Right lobe of liver (tissue), 6 donors: Measurements from ENCODE around the gene SLC39A1. TPM values are rescaled to one million over a fixed set of nuclear protein-coding genes. Genes with fewer than 3 reads are reported as not detected.
"Not testable (repeated sequence)": the region's sequence is repeated elsewhere in the genome, so short reads cannot be mapped to it uniquely, and the experiment has no call there.

Experiments used
- ATAC-seq, 4 donors: fragments of 200-7000 bp; cut with Tn5 transposase; one replicate each; pipeline ENCODE4 v1.9.1; 2020; ENCODE audit warnings: mild to moderate bottlenecking in 4 of 4, moderate library complexity in 4 of 4
- DNase-seq, 3 donors: peaks; one replicate each; pipeline ENCODE4 v3.0.0-alpha.2; 2020
- H3K27ac ChIP-seq, 3 donors: fragments of 200-600 bp; one replicate each; pipeline ENCODE4 v1.8.0; 2022
- H3K27me3 ChIP-seq, 2 donors: fragments of 200-600 bp; one replicate each; pipeline ENCODE4 v1.8.0; 2022
- H3K36me3 ChIP-seq, 4 donors: fragments of 200-600 bp; sonication (generic) in 1 of 4; one replicate each; pipeline versions ENCODE4 v1.5.1 to v1.8.0; 2017 to 2022; ENCODE audit warnings: control low read depth in 1 of 4
- H3K4me1 ChIP-seq, 4 donors: fragments of 200-600 bp; sonication (generic) in 1 of 4; one replicate each; pipeline versions ENCODE4 v1.5.1 to v1.8.0; 2017 to 2022; ENCODE audit warnings: control low read depth in 1 of 4
- H3K4me3 ChIP-seq, 3 donors: fragments of 200-600 bp; one replicate each; pipeline ENCODE4 v1.8.0; 2022
- H3K9me3 ChIP-seq, 4 donors: fragments of 200-600 bp; sonication (generic) in 1 of 4; one replicate each; pipeline versions ENCODE4 v1.5.1 to v1.8.0; 2017 to 2022; ENCODE audit warnings: control low read depth in 1 of 4
- CTCF ChIP-seq, 4 donors: fragments of 200-600 bp in 3 of 4; fragments of 450-650 bp in 1 of 4; IDR thresholded peaks; one replicate each; pipeline versions ENCODE4 v1.5.1 to v1.8.0; 2016 to 2022; ENCODE audit warnings: antibody characterized with exemption in 4 of 4, mild to moderate bottlenecking in 2 of 4
- POLR2A ChIP-seq: fragments of 450-650 bp; IDR thresholded peaks from one replicate; pipeline ENCODE4 v1.6.1; 2017; ENCODE audit warnings: antibody characterized with exemption, mild to moderate bottlenecking
- WGBS: methylation state at CpG from one replicate; pipeline ENCODE4 v1.1.6; 2018; ENCODE audit warnings: low coverage, low lambda C conversion rate; ENCODE audit not compliant: insufficient coverage; ENCODE audit errors: missing lambda C conversion rate; 5-methylcytosine and 5-hydroxymethylcytosine counted together
- intact Hi-C, 2 donors: fragments of 100-400 bp; cut with DNase I; formaldehyde crosslinking; loops; one replicate each; pipeline versions ENCODE4 v1.11.2 to v1.14.1; 2022
- total RNA-seq, 6 experiments: library from RNA; depleted of rRNA in 2 of 6; stranded (reverse); fragments of >200 nt in 2 of 6; fragmentation: NEBNext Ultra II Directional in 3 of 6; extraction: Animal tissue kit (Norgen Biotek cat#: 25700) in 3 of 6; gene quantifications; one replicate each; pipeline versions ENCODE4 v1.1.0 to v1.2.4, GENCODE V29; 2016 to 2023
- donor health status: DM: no; HTN: yes; CAD: no.
- donor health status: DM: no; HTN: no; CAD: no.
- donor health status: DM: no; HTN: no; CAD: no.
- donor health status: DM: no; HTN: yes; CAD: no.
- donor health status: DM: no; HTN: yes; CAD: no.

SLC39A1 gene
- total RNA-seq, 6 experiments from 2014 or later: 33.0 to 63.6 (median 47.7) TPM

GRCh38 chr1:154000420-154000819 is 37.1 kb upstream of the SLC39A1 start:
- H3K36me3 ChIP-seq: peaks cover 0 to 3% (median 0%) of the 10 kb centered on the region in 4 donors
- H3K27ac ChIP-seq: no peak overlapping the region
- ATAC-seq: peak in 1 of 4 donors; percentile 24
- DNase-seq: no peak
- WGBS: 68% methylated on average over 4 of the region's 4 CpGs
- peaks cover 0 to 5% (median 3%) of the 10 kb centered on the region in 4 donors for H3K4me1 ChIP-seq
- H3K27me3 ChIP-seq: no peaks in the 10 kb centered on the region
- intact Hi-C loops: no loop called here
- H3K9me3 ChIP-seq: peaks cover 0 to 4% (median 0%) of the 10 kb centered on the region in 4 donors
- H3K4me3 ChIP-seq: no peak overlapping the region
- TF ChIP-seq CTCF (IDR thresholded peaks at IDR 0.05) (no peak), POLR2A (no peak)

GRCh38 chr1:153996882-153997281 is 33.5 kb upstream of the SLC39A1 start:
- intact Hi-C loops, H3K27me3 ChIP-seq, ATAC-seq, DNase-seq, H3K9me3 ChIP-seq, H3K4me3 ChIP-seq: not testable (repeated sequence)
- Histone ChIP-seq H3K4me1 (peaks cover 0 to 12% (median 5%) of the 10 kb centered on the region in 4 donors), H3K36me3 (peaks cover 0 to 28% (median 13%) of the 10 kb centered on the region in 4 donors), H3K27ac (peak overlapping the region in 1 of 3 donors; percentile 76)
- 87% methylated on average over 4 of the region's 10 CpGs for WGBS

- H3K4me1 ChIP-seq: peaks cover 0 to 18% (median 9%) of the 10 kb centered on the region in 4 donors
- no peak overlapping the region for H3K4me3 ChIP-seq
- H3K27me3 ChIP-seq: no peaks in the 10 kb centered on the region
- H3K9me3 ChIP-seq: peaks cover 0 to 4% (median 0%) of the 10 kb centered on the region in 4 donors
- no peak for DNase-seq
- no peak for ATAC-seq
- intact Hi-C loops: no loop called here
- TF ChIP-seq POLR2A (no peak), CTCF (IDR thresholded peaks at IDR 0.05) (no peak)
- 99% methylated on average over 10 of the region's 11 CpGs for WGBS
- peak overlapping the region; percentile 5 to 76 (median 66) for H3K27ac ChIP-seq
- H3K36me3 ChIP-seq: peaks cover 0 to 31% (median 14%) of the 10 kb centered on the region in 4 donors
These were observed 32.3 kb upstream of the SLC39A1 start for GRCh38 chr1:153995640-153996039.

- Histone ChIP-seq H3K4me3 (no peak overlapping the region), H3K27ac (no peak overlapping the region), H3K27me3 (no peaks in the 10 kb centered on the region), H3K9me3 (peaks cover 0 to 4% (median 0%) of the 10 kb centered on the region in 4 donors), H3K36me3 (peaks cover 0 to 31% (median 14%) of the 10 kb centered on the region in 4 donors), H3K4me1 (peaks cover 0 to 19% (median 9%) of the 10 kb centered on the region in 4 donors)
- 83% methylated on average over 3 of the region's 3 CpGs for WGBS
- DNase-seq (no peak), ATAC-seq (no peak)
- TF ChIP-seq POLR2A (no peak), CTCF (IDR thresholded peaks at IDR 0.05) (no peak)
- intact Hi-C loops: no loop called here
These were observed 31.9 kb upstream of the SLC39A1 start for GRCh38 chr1:153995202-153995601.

- intact Hi-C loops: no loop called here
- peak overlapping the region; percentile 79 to 83 (median 81) for H3K4me3 ChIP-seq
- no peak for ATAC-seq
These were observed 28.5 kb upstream of the SLC39A1 start for GRCh38 chr1:153991806-153992205.

More at GRCh38 chr1:153991806-153992205, 28.5 kb upstream of the SLC39A1 start:
- TF ChIP-seq POLR2A (no peak), CTCF (IDR thresholded peaks at IDR 0.05) (no peak)
- WGBS: 89% methylated on average over 2 of the region's 2 CpGs
- Histone ChIP-seq H3K36me3 (peaks cover 0 to 31% (median 14%) of the 10 kb centered on the region in 4 donors), H3K4me1 (peaks cover 0 to 22% (median 9%) of the 10 kb centered on the region in 4 donors), H3K9me3 (peaks cover 0 to 4% (median 0%) of the 10 kb centered on the region in 4 donors), H3K27ac (peak overlapping the region in 2 of 3 donors; percentile 93 to 95), H3K27me3 (no peaks in the 10 kb centered on the region)
- DNase-seq: no peak
